ENCODE results near the gene BEND6.

BEND6 gene

GRCh38 chr6:56954403-56955170 is at the start of gene BEND6:
TSS of gene BEND6 (plus strand) at chr6:56955107. CDS start at chr6:56981811, 26,704 bp downstream.
- peak; percentile 87 for DNase-seq (ENCODE audit: low spot score)

GRCh38 chr6:56905378-56905777 is 49.5 kb upstream of the BEND6 start:
- no peak for DNase-seq (ENCODE audit: low spot score)

GRCh38 chr6:56906752-56907151 is 48.2 kb upstream of the BEND6 start:
- peak; percentile 22 for DNase-seq (ENCODE audit: low spot score)

- DNase-seq (ENCODE audit: low spot score) = no peak
Measured at GRCh38 chr6:56909115-56909907, 45.6 kb upstream of the BEND6 start.

- peak; percentile 68 for DNase-seq (ENCODE audit: low spot score)
Measured at GRCh38 chr6:56911847-56912246, 43.1 kb upstream of the BEND6 start.

GRCh38 chr6:56913285-56914074 is 41.4 kb upstream of the BEND6 start:
- no peak for DNase-seq (ENCODE audit: low spot score)

- no peak for DNase-seq (ENCODE audit: low spot score)
Measured at GRCh38 chr6:56914798-56915658, 39.9 kb upstream of the BEND6 start.

GRCh38 chr6:56915832-56916231 is 39.1 kb upstream of the BEND6 start:
- DNase-seq (ENCODE audit: low spot score) = no peak

- no peak for DNase-seq (ENCODE audit: low spot score)
Measured at GRCh38 chr6:56916849-56917551, 37.9 kb upstream of the BEND6 start.

GRCh38 chr6:56922645-56923044 is 32.3 kb upstream of the BEND6 start:
- no peak for DNase-seq (ENCODE audit: low spot score)

GRCh38 chr6:56923565-56923964 is 31.3 kb upstream of the BEND6 start:
- DNase-seq (ENCODE audit: low spot score) = no peak

GRCh38 chr6:56927538-56928453 is 27.1 kb upstream of the BEND6 start:
- peak; percentile 38 for DNase-seq (ENCODE audit: low spot score)

- no peak for DNase-seq (ENCODE audit: low spot score)
Measured at GRCh38 chr6:56930846-56931245, 24.1 kb upstream of the BEND6 start.

GRCh38 chr6:56932910-56933477 is 21.9 kb upstream of the BEND6 start:
- DNase-seq (ENCODE audit: low spot score) = no peak

GRCh38 chr6:56933650-56934049 is 21.3 kb upstream of the BEND6 start:
- no peak for DNase-seq (ENCODE audit: low spot score)

GRCh38 chr6:56934876-56935275 is 20.0 kb upstream of the BEND6 start:
- no peak for DNase-seq (ENCODE audit: low spot score)

GRCh38 chr6:56936466-56936865 is 18.4 kb upstream of the BEND6 start:
- no peak for DNase-seq (ENCODE audit: low spot score)

GRCh38 chr6:56938649-56939191 is 16.2 kb upstream of the BEND6 start:
- peak; percentile 87 for DNase-seq (ENCODE audit: low spot score)

- no peak for DNase-seq (ENCODE audit: low spot score)
Measured at GRCh38 chr6:56940463-56940862, 14.4 kb upstream of the BEND6 start.

Measured in GM03348 (cell line).